HT1080 (cell line): ENCODE measurements around the gene MAP3K7. TPM values are rescaled to one million over a fixed set of nuclear protein-coding genes. Genes with fewer than 3 reads are reported as not detected.

ENCODE experiments used
- DNase-seq: peaks from one replicate; pipeline ENCODE4 v3.0.0-alpha.2; 2015; ENCODE audit warnings: low read depth
- total RNA-seq: library from RNA; depleted of rRNA; stranded (reverse); fragments of >200 nt; shearing (Covaris generic); gene quantifications from 2 replicates; pipeline ENCODE4 v1.2.3, GENCODE V29; 2014

The MAP3K7 gene
- total RNA-seq, 1 experiment from 2014 or later = 38.8 TPM

DNA sequence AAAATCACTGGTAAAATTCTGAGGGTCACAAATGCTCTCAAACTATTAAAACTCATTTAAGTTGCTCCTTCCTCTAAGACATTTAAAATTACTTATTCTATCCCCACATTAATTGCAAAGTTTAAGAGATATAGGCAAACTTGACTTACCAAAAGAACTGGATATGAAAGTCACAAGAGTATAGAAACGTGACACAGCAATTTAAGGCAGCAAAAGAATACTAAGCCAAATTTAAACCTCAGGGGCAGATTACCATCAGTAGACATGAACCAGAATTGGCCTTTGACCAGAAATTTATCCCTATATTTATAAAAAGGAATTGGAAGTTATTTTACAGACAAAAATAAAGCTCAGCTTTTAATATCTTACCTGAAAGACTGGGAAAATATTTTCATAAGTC, 56.0 kb downstream of the MAP3K7 start:
- DNase-seq = no peak

DNA sequence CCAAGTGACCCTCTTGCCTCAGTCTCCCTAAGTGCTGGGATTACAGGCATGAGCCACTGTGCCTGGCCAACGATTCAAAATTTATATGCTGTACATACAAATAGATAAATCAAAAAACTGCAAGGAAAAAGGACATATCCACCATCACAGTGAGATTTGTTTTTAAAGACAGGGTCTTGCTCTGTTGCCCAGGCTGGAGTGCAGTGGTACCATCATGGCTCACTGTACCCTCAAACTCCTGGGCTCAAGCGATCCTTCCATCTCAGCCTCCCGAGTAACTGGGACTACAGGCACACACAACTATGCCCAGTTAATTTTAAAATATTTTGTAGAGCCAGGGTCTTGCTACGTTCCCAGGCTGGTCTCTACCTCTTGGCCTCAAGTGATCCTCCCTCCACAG, 61.5 kb downstream of the MAP3K7 start:
- DNase-seq = no peak

DNA sequence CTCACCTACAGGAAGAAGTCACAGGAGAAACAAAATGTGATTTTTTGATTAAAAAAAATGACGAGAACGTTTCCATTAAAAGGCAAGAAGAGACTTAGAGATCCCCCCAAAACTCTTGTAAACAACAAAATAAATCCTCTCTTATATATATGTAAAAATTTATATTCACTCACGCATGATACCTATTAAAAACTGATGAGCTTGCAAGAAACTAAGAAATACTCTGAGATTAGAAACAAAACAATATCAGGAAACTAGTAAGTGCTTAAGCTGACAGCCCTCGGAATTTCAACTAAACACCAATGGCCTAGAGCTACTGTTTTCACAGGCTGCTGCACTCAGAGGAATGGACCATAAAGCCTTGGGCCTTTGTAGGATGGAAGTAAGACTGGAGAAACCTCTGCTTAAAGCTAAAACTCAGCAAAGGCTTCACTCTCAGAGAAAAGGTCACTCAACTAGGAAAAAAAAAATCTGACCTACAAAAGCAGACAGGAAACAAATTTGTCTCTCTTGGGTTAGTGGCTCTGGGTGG, 63.0 kb downstream of the MAP3K7 start:
- no peak for DNase-seq

DNA sequence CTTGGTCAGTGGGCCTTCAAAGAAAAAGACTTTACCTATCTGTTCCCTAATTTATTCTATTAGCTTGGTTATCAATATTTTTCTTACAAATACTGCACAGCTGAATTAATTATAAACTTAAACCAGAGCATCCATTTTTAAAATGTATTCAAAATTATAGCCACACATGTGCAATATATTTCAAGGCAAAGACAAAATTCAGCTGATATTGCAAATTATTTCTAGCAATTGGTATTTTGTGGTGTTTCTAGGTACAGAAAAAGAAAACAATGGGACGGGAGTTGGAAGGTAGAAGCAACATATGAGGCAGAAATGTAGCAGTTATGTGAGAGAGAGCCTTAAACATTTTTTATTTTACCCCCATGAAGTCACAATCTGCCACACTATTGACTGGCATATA, 64.9 kb downstream of the MAP3K7 start:
- DNase-seq = no peak

DNA sequence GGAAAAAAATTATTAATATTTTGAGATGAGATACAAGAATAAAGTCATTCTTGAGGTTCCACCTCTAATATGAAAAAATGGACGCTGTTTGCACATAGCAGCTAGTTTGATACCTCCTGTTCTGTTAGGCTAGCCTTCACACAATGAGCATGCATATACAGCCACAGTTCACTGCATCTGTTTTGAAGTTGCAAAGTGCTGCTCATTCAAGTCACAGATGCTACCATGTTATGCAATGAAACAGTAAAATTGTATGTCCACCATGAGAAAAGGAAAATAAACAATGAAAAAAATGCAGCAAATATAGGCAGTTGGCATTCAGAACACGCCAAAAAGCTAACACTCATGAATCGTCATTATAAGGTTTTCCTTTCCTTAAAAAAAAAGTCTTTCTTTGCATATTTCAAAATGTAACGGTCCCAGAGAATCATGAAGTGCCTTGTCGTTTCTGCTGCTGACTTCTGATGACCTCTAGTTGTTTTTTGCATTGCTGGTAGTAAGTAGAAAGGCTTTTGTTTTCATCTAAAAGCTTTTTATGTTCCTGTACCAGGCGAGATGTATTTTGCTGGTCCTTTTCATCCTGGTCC, 70.7 kb downstream of the MAP3K7 start:
- no peak for DNase-seq

DNA sequence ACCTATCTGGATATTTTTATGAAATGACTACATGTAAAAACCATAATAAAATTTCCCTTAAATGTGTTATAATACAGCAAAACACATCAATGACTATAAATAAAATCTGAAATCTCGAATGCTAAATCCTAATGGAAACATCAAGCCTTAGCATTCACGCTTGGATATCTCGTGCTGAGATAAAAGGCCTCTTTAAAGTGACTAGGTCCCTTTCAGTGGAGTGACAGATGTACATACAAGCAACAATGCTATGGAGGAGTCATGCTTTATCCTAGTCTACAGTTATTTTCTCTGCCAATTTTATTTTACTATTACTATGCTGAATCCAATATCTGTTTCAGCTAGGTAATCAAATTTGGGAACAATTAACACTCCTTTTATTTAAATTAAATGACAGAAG, 72.4 kb downstream of the MAP3K7 start:
- no peak for DNase-seq

DNA sequence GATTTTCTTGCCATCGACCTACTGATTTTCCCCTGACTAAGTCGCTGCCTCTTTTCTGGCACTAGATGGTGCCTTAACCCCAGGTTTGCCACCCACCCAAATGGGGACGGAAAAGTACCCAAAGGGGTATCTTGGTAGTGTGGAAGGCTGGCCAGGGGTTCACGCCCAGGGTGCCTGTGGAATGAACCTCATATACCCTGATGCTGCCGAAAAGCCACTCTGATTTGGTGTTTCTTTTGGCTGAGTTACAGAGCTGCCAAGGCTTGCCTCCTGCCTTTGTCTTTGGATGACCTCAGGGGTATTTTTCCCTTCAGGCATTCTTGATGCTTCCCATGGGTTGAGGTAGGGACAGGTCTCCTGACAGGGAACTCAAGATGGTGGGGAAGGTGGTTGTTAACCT, 78.1 kb downstream of the MAP3K7 start:
- DNase-seq = no peak

DNA sequence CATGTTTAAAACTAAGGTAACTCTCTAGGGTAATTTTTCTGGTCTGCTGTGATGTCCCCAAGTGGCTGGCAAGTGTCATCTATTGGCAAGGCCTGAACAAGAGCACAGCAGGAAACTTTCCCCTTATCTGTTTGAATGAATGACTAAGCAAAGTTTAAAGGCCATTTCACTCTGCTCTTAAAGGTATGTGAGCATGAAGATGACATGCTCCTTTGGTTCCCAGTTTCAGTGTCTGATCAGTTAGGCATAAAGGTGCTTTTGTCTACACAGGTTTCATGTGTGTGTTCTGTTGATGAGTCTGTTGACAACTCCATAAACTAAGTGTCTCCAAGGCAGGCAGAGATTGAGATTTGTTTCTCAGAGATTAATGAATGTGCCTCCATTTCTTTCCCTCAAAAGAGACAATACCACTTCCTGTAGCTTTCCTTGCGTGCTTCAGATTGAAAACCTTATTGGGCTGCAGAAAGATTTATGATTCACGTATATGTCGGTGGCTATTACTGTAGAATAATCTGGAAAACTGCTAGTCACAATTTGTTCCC, 83.9 kb downstream of the MAP3K7 start:
- DNase-seq = peak; percentile 27

DNA sequence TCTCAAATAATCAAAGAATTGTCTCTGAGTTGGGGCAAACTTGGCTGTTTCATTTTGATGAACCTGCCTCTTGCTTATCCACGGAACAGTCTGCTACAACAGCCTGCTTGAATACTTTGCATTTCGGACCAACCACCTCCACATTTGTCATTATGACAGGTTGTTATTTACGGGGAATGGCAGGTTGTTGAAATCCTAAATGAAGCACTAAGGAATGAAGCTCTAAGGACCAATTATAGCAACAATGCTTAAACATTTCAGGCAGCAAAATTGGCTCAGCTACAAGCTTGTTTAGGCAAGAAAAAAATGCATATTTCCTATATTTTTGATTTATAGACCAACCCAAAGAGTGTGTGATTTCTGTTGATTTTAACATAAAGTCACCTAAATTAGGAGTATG, 84.5 kb downstream of the MAP3K7 start:
- no peak for DNase-seq

DNA sequence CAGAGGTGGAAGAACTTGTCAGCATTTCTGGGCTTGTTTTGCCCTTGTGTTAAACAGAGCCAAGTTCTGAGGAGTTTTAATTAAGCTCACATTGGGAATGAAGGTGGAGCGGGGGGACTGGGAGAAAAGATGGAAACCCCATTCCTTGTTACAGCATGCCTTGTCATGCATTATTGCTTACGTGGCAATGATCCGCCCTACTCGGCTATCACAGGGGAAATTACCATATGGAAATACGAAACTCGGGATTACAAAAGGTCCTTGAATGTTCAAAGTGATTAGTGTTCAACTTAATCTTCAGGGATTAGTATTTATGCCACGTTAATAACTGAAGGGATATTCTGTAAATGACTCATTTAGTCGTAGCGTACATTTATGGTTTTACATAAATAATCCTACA, 86.4 kb downstream of the MAP3K7 start:
- no peak for DNase-seq

DNA sequence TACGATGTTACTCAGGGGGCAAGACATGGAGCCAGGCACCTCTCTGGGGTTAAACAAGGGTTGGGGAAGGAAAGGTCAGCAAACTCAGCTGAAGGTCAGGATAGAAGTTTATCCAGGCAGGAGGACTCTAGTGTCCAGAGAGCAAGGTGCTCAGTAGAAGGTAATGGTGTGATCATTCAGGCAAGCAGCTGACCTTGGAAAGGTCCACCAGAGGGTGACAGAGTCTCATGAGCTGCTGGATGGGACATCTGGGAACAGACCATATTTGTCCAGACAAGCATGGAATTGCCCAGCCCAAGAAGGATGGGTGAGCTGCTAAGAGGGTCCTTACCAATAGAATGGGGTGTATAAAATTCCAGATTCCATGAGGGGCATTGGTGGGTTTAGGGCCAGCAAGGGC, 89.5 kb downstream of the MAP3K7 start:
- no peak for DNase-seq

DNA sequence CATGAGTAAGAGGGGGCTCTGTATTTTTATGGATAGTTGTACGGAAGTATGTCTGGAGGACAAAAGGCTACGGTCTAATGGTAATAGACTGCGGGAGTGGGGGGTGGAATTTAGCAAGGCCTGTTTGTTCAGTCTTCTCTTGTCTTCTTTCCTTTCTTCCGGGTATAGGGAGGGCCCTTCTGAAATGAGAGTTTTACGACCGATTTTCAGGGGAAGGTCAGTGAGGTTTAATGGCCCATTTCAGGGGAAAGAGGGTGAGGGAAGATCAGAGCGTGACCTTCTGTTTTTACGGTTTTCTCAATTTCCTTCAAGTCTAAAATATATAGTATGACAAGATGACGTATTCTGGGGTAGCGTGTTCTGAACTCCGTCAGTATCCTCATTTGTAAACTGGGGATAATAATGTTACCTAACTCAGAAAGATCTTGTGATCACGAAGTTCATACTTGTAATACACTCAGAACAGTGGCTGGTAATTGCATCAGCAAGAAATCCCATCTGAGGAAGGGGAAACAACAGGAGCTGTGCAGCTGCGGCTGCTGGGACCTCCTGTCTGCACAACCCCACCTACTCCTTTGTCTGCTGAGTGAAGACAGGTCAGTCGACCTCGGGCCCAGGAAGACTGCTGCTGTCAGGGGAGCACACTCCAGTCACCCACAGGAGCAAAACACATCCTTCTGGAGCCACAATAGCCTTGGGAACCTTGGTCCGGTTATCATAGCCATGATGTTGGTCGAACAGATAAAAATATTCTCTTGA, 90.4 kb downstream of the MAP3K7 start:
- DNase-seq = no peak

DNA sequence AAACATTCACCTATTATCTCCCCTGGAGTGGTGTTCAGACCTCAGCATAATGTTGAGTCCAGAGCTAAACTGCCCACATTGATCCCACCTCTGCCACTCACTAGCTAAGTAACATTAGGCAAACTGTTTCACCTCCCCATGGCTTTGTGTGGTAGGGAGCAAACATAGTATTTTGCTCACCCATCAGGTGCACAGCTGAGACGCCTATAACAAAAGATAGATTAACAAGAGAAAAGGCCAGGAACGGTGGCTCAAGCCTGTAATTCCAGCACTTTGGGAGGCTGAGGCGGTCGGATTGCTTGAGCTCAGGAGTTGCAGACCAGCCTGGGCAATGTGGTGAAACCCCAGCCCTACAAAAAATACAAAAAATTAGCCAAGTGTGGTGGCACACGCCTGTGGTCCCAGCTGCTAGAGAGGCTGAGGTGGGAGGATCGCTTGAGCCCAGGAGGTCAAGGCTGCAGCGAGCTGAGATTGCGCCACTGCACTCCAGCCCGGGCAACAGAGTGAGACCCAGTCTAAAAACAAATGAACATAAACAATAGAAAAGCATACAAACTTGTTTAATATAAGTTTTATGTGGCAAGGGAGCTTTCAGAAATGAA, 91.6 kb downstream of the MAP3K7 start:
- DNase-seq = no peak

DNA sequence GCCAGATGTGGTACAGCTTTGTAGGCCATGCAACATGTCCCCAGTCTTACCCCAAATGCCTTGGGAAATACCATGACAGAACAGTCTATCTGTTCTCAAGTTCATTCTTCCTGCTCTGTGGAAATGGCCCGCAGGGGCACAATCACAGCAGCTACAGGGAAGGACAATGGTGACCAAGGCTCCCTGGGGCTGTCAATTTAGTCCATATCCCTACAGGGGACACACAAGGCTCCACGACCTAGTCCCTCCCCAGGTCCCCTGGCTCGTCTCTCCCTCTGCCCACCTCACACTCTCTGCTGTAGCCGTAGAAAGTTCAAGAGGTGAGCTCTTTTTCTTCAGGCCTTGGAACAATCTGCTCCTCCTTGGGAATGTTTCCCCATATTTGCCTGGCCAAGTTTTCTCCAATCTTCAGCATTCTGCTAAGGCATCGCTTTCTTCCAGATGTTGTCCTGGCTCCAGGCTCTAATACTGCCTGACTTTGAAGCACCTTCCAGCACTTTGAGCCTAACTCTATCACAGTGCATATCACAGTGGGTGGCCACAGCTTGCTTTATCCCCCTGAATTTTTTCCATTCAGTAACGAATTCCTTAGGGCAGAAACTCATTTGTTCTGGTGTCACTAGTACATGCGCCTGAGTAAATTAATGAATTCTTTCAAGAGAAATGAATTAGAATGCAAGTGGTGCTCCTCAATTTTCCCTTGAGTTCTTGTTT, 92.6 kb downstream of the MAP3K7 start:
- DNase-seq = no peak

DNA sequence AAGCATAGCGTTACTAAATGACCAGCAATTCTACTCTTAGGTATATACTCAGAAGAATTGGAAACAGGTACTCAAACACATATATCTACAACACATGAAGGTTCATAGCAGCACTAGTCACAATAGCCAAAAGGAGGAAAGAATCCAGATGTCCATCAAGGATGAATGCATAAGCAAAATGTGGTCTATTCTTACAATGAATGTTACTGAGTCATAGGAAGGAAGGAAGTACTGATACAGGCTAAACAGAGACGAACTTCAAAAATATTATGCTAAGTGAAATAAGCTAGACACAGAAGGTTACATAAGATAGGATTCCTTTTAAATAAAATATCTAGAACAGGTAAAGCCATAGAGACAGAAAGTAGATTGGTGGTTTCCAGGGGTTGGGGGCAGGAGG, 93.5 kb downstream of the MAP3K7 start:
- peak; percentile 85 for DNase-seq

DNA sequence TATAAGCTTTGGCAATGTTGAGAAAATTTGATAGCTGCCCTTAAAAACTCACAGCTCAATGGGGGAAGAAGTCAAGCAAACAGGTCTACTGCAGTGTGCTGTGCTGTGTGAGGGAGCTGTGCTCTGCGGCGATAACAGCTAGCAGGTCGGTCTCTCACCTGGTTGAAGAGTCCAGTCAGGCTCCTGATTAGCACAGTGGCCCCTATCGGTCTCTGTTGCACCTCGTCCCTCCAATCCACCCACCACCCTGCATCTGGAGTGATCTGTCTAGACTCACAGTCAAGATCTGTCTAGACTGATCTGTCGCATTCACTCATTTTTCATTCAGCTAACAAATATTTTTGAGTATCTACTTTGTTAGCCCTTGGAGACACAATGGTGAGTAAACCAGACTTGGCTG, 94.1 kb downstream of the MAP3K7 start:
- no peak for DNase-seq

DNA sequence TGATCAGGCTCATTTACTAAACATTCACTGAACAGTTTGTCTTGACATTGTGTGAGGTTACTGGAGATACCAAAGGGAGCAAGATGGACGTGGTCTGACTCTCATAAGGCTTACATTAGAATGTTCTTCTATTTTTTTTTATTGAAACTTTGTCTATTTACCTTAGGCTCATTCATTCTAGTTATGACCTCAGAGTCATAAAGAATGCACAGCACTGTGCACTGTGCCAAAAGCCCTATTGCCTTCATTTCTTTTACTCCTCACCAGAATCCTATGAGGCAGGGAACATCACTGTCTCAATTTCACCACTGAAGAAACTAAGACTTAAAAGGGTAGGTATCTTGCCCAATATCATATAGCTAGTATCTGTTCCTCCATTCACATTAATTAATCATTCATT, 94.5 kb downstream of the MAP3K7 start:
- DNase-seq = no peak

DNA sequence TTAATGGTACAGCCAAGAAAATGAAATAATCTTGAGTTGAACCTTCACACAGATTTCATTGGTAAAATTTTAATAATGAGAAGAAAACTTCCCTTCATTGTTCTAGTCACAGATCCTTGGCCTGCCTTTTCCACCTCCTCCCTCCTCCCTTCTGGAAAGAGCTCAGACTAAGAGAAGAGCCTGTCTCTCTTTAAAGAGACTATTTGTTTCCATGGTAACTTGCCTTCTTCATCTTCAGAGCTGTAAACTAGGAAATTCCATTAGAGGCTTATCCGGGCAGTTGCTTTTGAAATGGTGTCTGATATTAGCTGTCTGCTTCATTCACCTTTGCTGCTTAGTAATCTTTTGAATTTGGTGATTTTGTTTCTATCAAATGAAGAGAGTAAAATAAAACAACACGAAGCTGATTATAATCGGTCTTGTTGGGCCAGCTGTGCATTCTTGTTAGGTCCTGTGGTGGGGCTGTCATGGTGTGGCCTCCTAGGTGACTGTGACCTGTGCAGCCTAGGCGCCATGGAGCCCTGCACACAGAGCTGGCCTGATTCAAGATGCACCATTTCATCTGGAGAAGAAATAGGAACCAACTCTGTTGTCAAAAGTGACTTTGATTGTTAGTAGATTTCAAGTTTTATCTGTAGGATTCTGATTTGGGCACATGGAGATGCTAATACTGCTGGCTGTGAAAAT, 96.7 kb downstream of the MAP3K7 start:
- no peak for DNase-seq

DNA sequence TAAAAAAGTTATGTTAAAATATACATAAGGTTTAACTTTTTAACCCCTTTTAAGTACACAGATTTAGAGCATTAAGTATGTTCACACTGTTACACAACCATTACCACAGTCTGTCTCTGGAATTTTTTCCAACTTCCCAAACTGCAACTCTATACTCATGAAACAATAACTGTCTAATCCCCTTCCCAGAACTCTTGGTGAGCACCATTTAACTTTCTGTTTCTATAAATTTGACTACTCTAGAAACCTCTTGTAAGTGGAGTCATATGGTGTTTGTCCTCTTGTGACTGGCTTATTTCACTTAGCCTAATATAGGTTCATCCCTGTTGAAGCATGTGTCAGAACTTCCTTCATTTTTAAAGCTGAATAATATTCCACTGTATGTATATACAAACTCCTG, 98.1 kb downstream of the MAP3K7 start:
- no peak for DNase-seq

DNA sequence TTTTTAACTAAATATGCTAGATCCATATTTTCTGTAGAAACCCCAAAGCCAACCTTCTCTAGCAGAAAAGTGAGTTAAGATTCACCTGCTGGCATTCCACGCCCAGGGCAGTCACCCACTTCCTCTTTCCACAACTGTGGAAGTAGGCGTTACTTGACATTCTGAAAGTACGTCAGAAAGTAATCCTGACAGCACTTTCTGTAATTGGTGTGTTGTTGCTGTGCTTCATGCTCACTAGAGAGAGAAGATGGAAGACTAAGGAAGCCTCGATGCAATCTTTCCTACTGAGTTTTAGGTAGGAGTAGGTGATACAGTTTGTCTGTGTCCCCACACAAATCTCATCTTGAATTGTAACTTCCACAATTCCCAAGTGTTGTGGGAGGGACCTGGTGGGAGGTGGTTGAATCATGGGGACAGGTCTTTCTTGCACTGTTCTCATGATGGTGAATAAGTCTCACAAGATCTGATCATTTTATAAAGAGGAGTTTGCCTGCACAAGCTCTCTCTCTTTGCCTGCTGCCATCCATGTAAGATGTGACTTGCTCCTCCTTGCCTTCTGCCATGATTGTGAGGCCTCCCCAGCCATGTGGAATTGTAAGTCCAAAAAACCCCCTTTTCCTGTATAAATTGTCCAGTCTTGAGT, 101.1 kb downstream of the MAP3K7 start:
- DNase-seq = no peak

DNA sequence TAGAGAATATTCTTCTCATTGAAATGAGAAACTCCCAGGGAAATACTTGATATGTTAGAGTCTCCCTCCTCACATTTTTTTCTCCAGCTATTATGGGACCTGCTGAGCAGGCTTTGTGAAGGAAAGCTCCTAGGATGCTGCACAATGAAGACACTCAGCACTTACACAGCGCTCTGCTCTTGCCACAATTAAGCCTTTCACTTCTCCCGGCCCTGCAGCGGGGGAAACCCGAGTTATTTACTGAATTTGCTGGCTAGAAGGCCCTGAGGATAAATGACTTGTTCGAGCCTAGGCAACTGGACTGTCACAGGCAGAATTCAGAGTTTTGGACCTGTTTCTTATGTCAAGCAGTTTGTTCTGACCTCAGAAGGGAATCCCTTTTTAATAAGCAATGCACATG, 102.0 kb downstream of the MAP3K7 start:
- no peak for DNase-seq
